Esophagus squamous epithelium (tissue), 4 donors: Measurements from ENCODE around the gene EMC6.

Source experiments
- POLR2A ChIP-seq, 4 donors: fragments of 450-650 bp; IDR thresholded peaks; one replicate each; pipeline ENCODE4 v1.6.1; 2017; ENCODE audit warnings: antibody characterized with exemption in 4 of 4, mild to moderate bottlenecking in 4 of 4, moderate library complexity in 3 of 4
- TF ChIP-seq, protein P1 (sequence below), 6 experiments: fragments of 450-650 bp in 4 of 6; fragments of 200-600 bp in 2 of 6; sonication (generic) in 2 of 6; IDR thresholded peaks; one replicate each; pipeline ENCODE4 v1.5.1; 2016 to 2019; ENCODE audit warnings: antibody characterized with exemption in 6 of 6, mild to moderate bottlenecking in 4 of 6, moderate library complexity in 4 of 6

GRCh38 chr17:3683054-3683511 is 14.5 kb downstream of the EMC6 start:
- TF ChIP-seq, protein P1, sequence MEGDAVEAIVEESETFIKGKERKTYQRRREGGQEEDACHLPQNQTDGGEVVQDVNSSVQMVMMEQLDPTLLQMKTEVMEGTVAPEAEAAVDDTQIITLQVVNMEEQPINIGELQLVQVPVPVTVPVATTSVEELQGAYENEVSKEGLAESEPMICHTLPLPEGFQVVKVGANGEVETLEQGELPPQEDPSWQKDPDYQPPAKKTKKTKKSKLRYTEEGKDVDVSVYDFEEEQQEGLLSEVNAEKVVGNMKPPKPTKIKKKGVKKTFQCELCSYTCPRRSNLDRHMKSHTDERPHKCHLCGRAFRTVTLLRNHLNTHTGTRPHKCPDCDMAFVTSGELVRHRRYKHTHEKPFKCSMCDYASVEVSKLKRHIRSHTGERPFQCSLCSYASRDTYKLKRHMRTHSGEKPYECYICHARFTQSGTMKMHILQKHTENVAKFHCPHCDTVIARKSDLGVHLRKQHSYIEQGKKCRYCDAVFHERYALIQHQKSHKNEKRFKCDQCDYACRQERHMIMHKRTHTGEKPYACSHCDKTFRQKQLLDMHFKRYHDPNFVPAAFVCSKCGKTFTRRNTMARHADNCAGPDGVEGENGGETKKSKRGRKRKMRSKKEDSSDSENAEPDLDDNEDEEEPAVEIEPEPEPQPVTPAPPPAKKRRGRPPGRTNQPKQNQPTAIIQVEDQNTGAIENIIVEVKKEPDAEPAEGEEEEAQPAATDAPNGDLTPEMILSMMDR (IDR thresholded peaks at IDR 0.05), result peak; percentile 73 to 90 (median 85)
- TF ChIP-seq POLR2A (IDR thresholded peaks at IDR 0.05), result no peak
